AG04450 (cell line): ENCODE data around the gene NEUROD1. TPM values are rescaled to one million over a fixed set of nuclear protein-coding genes. Genes with fewer than 3 reads are reported as not detected.

Source experiments
- CTCF ChIA-PET: fragments of 300-600, 350-600 bp; formaldehyde crosslinking; extraction: SDS; loops from one replicate; lab custom pipeline; 2022; ENCODE audit warnings: antibody characterized with exemption, inconsistent platforms; lab: Charles Lee
- POLR2A ChIA-PET: fragments of 350-600 bp; formaldehyde crosslinking; extraction: SDS; loops from one replicate; lab custom pipeline; 2021; ENCODE audit warnings: antibody characterized with exemption, inconsistent platforms; lab: Yijun Ruan, JAX
- DNase-seq: peaks from one replicate; pipeline ENCODE4 v3.0.0-alpha.2; 2011; ENCODE audit warnings: low read depth, low spot score
- H3K27ac ChIP-seq: one replicate; pipeline ENCODE4 v1.5.1; 2012; ENCODE audit warnings: low read depth, low read length, control low read depth
- H3K27me3 ChIP-seq: one replicate; pipeline ENCODE4 v1.6.0; 2012; ENCODE audit warnings: low read length; ENCODE audit not compliant: control insufficient read depth, insufficient read depth
- H3K4me3 ChIP-seq: 2 replicates; pipeline ENCODE4 v1.5.1; 2011; ENCODE audit warnings: mild to moderate bottlenecking, low read depth, low read length, control low read depth
- H3K9me3 ChIP-seq: 2 replicates; pipeline ENCODE4 v1.5.1; 2012; ENCODE audit warnings: low read length; ENCODE audit not compliant: control insufficient read depth, insufficient read depth
- CTCF ChIP-seq: IDR thresholded peaks from 2 replicates; pipeline ENCODE4 v1.5.1; 2011; ENCODE audit warnings: low read depth, low read length, control low read depth, inconsistent platforms
- polyA plus RNA-seq: library from polyadenylated mRNA; depleted of rRNA; stranded (reverse); fragments of >200 nt; gene quantifications from 2 replicates; pipeline ENCODE4 v1.2.3, GENCODE V29; 2011

The NEUROD1 gene
- polyA plus RNA-seq, 1 experiment = not detected

DNA sequence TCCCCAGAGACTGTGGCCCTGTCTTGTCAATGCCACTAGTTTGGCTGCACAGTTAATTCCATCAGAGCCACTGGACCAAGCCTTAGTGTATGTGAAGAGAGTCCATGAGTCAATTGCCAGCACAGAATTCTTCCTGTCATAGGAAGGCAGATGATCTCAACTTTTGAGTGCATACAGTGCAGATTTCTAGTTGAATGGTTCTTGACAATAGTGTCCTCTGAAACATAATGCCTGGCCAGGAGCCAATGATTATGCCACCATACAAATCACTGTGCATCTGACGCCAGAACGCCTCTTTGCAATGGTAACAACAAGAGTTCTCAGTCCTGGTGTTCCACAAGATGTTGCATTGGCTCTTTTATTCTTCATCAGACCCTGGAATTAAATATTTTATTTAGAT is 7.1 kb downstream of the NEUROD1 start:
- TF ChIP-seq CTCF = no peak
- Histone ChIP-seq H3K27me3 (peaks cover 6% of the 10 kb centered on the region), H3K9me3 (peaks cover 6% of the 10 kb centered on the region; the same call in 1 of the 2 replicates), H3K27ac (no peak overlapping the region), H3K4me3 (no peak overlapping the region)
- no peak for DNase-seq
- CTCF ChIA-PET = interaction anchor here (1.0 kb wide), 1 partner anchor 1548 kb away, joined by 6 read pairs; no protein-coding TSS in a partner anchor
- POLR2A ChIA-PET = no interaction called here

- POLR2A ChIA-PET = no interaction called here
- TF ChIP-seq CTCF = no peak
- H3K27ac ChIP-seq = no peak overlapping the region
- no peak overlapping the region for H3K4me3 ChIP-seq
- H3K27me3 ChIP-seq = peaks cover 2% of the 10 kb centered on the region
- DNase-seq = no peak
- no peaks in the 10 kb centered on the region for H3K9me3 ChIP-seq
- CTCF ChIA-PET = interaction anchor here (0.9 kb wide), 1 partner anchor 99 kb away, joined by 3 read pairs; no protein-coding TSS in a partner anchor
These were observed 7.9 kb downstream of the NEUROD1 start for GRCh38 chr2:181672255-181673008.

DNA sequence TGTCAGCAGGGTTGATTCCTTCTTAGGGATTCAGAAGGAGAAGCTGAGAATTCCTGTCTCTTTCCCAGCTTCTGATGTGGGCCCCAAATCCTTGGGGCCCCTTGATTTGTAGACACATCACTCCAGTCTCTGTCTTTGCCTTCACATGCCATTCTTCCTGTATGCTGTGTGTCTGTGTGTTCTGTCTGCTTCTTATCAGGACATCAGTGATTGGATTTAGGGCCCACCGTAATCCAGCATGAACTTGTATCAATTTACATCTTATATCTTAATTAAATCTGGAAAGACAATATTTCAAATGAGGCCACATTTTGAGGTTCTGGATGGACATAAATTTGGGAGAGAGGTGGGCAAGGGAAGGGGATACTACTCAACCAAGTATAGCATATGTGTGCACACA is 9.7 kb downstream of the NEUROD1 start:
- DNase-seq = no peak
- TF ChIP-seq CTCF = no peak
- ChIA-PET POLR2A (no interaction called here), CTCF (no interaction called here)
- H3K27ac ChIP-seq = no peak overlapping the region
- H3K4me3 ChIP-seq = no peak overlapping the region
- peaks cover 3% of the 10 kb centered on the region; the same call in 1 of the 2 replicates for H3K9me3 ChIP-seq
- H3K27me3 ChIP-seq = peaks cover 5% of the 10 kb centered on the region

- TF ChIP-seq CTCF = no peak
- Histone ChIP-seq H3K27ac (no peak overlapping the region), H3K27me3 (peaks cover 3% of the 10 kb centered on the region), H3K4me3 (no peak overlapping the region), H3K9me3 (peaks cover 3% of the 10 kb centered on the region; the same call in 1 of the 2 replicates)
- no peak for DNase-seq
- ChIA-PET CTCF (interaction anchor here (0.6 kb wide), 1 partner anchor 743 kb away, joined by 3 read pairs; no protein-coding TSS in a partner anchor), POLR2A (no interaction called here)
These were observed 13.1 kb downstream of the NEUROD1 start for GRCh38 chr2:181667234-181667633.

GRCh38 chr2:181662287-181662686 is 18.0 kb downstream of the NEUROD1 start:
- H3K27me3 ChIP-seq = peaks cover 28% of the 10 kb centered on the region
- POLR2A ChIA-PET = no interaction called here
- H3K9me3 ChIP-seq = peaks cover 3% of the 10 kb centered on the region; the same call in 1 of the 2 replicates
- CTCF ChIA-PET = no interaction called here
- H3K27ac ChIP-seq = no peak overlapping the region
- no peak for TF ChIP-seq CTCF
- H3K4me3 ChIP-seq = no peak overlapping the region
- no peak for DNase-seq
